Right ventricle myocardium superior (tissue), 1 donor: Measurements from ENCODE around the gene MYO18A. TPM values are rescaled to one million over a fixed set of nuclear protein-coding genes. Genes with fewer than 3 reads are reported as not detected.
"Not testable (repeated sequence)": the region's sequence is repeated elsewhere in the genome, so short reads cannot be mapped to it uniquely, and the experiment has no call there.

Experiments used
- ATAC-seq: fragments of 200-7000 bp; cut with Tn5 transposase; one replicate; pipeline ENCODE4 v1.9.1; 2020; ENCODE audit warnings: mild to moderate bottlenecking; ENCODE audit not compliant: poor library complexity
- DNase-seq: peaks from one replicate; pipeline ENCODE4 v3.0.0-alpha.2; 2020
- intact Hi-C: fragments of 100-400 bp; cut with DNase I; formaldehyde crosslinking; loops from one replicate; pipeline ENCODE4 v1.11.2; 2022
- total RNA-seq: library from RNA; stranded (reverse); fragmentation: NEBNext Ultra II Directional; extraction: Animal tissue kit (Norgen Biotek cat#: 25700); gene quantifications from one replicate; pipeline ENCODE4 v1.2.1, GENCODE V29; 2021
- donor health status: DM: no; HTN: yes; CAD: no; lungs with severe emphysema.

The MYO18A gene
- total RNA-seq, 1 donor from 2014 or later: 393 TPM

GRCh38 chr17:29102741-29103181 is 77.4 kb downstream of the MYO18A start:
- ATAC-seq (peak; percentile 40), DNase-seq (no peak)
- intact Hi-C loops: loop anchor here (10.0 kb wide), 1 partner anchor 378 kb away; the partner anchor contains the start of genes NEK8 and TLCD1

GRCh38 chr17:29102046-29102445 is 78.2 kb downstream of the MYO18A start:
- intact Hi-C loops: loop anchor here (10.0 kb wide), 1 partner anchor 377 kb away; the partner anchor contains the start of genes NEK8 and TLCD1
- DNase-seq (no peak), ATAC-seq (no peak)

GRCh38 chr17:29100296-29100695 is 79.9 kb downstream of the MYO18A start:
- ATAC-seq (no peak), DNase-seq (no peak)
- intact Hi-C loops: loop anchor here (10.0 kb wide), 1 partner anchor 375 kb away; the partner anchor contains the start of genes NEK8 and TLCD1

GRCh38 chr17:29099527-29099926 is 80.7 kb downstream of the MYO18A start:
- DNase-seq: no peak
- intact Hi-C loops: no loop called here
- ATAC-seq: no peak

- ATAC-seq: no peak
- intact Hi-C loops: no loop called here
- no peak for DNase-seq
These were observed 84.1 kb downstream of the MYO18A start for GRCh38 chr17:29096094-29096493.

- ATAC-seq (no peak), DNase-seq (no peak)
- intact Hi-C loops: no loop called here
These were observed 84.8 kb downstream of the MYO18A start for GRCh38 chr17:29095439-29095838.

- DNase-seq: no peak
- intact Hi-C loops: no loop called here
- ATAC-seq: no peak
These were observed 86.0 kb downstream of the MYO18A start for GRCh38 chr17:29094101-29094708.

- DNase-seq: no peak
- ATAC-seq: no peak
These were observed 86.9 kb downstream of the MYO18A start for GRCh38 chr17:29093090-29093871.

GRCh38 chr17:29091606-29092289 is 88.5 kb downstream of the MYO18A start:
- intact Hi-C loops: no loop called here
- ATAC-seq (no peak), DNase-seq (no peak)

More at GRCh38 chr17:29093090-29093871, 86.9 kb downstream of the MYO18A start:
- intact Hi-C loops: no loop called here

- ATAC-seq (no peak), DNase-seq (no peak)
- intact Hi-C loops: no loop called here
These were observed 89.2 kb downstream of the MYO18A start for GRCh38 chr17:29090750-29091605.

GRCh38 chr17:29090108-29090507 is 90.1 kb downstream of the MYO18A start:
- ATAC-seq (no peak), DNase-seq (no peak)
- intact Hi-C loops: no loop called here

GRCh38 chr17:29089601-29090044 is 90.6 kb downstream of the MYO18A start:
- no peak for DNase-seq

GRCh38 chr17:29088782-29089181 is 91.4 kb downstream of the MYO18A start:
- intact Hi-C loops, DNase-seq, ATAC-seq: not testable (repeated sequence)

More at GRCh38 chr17:29089601-29090044, 90.6 kb downstream of the MYO18A start:
- intact Hi-C loops: no loop called here
- ATAC-seq: peak; percentile 69

GRCh38 chr17:29086628-29087332 is 93.4 kb downstream of the MYO18A start:
- no peak for ATAC-seq
- intact Hi-C loops: no loop called here
- no peak for DNase-seq

- intact Hi-C loops: no loop called here
- no peak for DNase-seq
- no peak for ATAC-seq
These were observed 95.0 kb downstream of the MYO18A start for GRCh38 chr17:29085223-29085622.

GRCh38 chr17:29084541-29085146 is 95.6 kb downstream of the MYO18A start:
- DNase-seq: no peak
- intact Hi-C loops: no loop called here
- ATAC-seq: no peak

- intact Hi-C loops: no loop called here
- ATAC-seq: no peak
These were observed 99.2 kb downstream of the MYO18A start for GRCh38 chr17:29080965-29081364.

More at GRCh38 chr17:29080965-29081364, 99.2 kb downstream of the MYO18A start:
- no peak for DNase-seq
